ENCODE measurements around the gene CSRP2.

CSRP2 gene

DNA sequence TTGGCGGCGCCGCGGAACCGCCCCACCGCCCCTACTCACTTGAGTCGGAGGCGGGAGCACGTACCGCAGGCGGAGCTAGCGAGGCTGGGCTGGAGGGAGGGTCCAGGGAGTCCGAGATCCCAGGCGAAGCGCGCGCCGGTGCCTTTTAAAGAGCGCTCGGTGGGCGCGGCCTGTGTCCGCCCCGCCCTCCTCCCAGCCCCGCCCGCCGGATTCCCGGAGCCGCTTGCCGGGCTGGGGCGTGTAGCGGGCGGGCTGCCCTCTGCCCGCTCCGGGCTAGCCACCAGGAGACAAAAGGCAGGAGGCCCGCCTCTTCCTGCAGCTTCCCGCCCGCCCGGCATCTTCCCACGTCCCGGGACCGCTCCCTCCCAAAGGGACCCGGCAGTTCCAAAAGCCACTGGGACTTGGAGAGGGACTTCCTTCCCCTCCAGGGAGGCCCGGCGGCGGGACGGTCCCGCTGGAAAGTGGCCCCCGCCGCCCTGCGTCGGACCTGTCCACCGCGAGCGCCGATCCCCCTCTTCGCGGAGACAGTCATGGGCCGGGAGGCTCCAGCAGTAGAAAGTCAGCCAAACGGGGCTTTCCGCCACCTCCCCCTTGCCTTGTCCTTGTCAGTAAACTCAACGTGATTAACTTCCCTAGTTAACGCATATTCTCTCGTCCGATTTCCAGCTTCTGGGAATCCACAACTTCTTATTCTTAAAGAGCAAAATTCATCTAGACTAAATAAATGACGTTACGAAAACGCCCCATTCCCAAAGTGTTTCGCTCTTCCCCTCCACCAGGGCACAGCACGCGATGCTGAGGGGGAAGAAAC, at the start of gene CSRP2:
Gene CSRP2 (minus strand): TSS at position 121 of the 811 bp plus-strand sequence. CDS start 12,759 bp downstream, outside the sequence.
- peak; percentile 87 for DNase-seq (ENCODE audit: low spot score)

DNA sequence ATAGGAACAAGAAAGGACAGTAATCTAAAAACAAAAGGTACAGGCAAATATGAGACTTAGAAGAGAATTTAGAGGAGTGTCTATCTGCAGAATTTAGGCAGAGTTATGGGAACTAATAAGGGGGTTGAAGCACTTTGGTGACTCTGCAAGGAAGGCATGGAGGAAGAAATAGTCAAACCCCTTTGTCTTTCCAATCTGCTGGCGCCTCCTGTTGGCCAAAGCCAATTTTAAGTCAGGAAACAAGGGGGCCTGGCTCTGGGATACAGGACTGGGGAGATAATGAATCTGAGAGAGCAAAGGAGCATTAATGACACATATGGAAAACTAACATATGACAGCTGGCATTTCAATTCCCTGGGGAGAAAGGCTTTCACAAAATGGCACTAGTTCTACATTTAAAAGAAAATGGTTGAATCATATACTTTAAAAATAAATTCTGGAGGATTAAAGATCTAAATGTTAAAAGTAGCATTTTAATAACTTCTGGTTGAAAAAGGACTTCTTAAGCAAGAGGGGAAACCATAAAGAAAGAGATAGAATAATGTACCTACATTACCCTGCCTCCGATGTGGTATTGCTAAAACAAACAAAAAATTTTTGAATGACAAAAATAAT, 48.5 kb upstream of the CSRP2 start:
- DNase-seq (ENCODE audit: low spot score) = peak; percentile 59

DNA sequence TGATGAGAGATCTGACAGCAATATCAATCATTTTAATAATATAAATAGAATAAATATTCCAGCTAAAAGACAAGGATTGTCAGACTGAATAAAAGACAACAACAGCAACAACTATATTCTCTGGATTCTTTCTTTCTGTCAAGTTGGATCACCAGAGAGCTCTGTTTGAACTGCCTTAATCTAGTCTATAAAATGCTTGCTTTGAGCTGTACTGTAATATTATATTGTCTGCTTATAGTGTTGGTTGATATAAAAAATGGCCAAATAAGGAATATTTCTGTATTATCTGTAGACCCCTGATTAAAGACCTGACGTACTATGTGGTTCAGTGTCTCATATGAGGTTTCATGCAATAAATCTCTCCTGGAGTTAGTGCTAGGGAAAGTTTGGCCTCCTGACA, 46.3 kb upstream of the CSRP2 start:
- no peak for DNase-seq (ENCODE audit: low spot score)

DNA sequence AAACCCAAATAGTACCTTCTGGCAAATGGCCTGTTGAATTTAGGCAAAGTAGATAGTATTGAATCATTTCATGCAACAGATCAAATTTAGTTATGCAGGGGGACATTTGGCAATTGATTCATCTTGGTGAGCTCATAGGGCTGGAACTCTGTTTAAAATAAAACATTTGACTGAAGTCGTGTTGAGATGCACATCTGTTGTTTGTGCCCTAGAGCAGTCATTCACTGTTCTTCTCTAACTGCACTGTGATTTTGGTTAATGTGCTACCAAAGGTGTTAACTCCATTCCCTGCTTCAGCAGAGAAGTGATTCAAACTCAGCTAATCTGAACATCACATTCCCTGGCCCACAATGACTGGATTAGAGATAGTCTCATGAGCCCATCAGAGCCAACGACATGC, 44.0 kb upstream of the CSRP2 start:
- DNase-seq (ENCODE audit: low spot score) = no peak

GRCh38 chr12:76921891-76922664, 43.3 kb upstream of the CSRP2 start:
- DNase-seq (ENCODE audit: low spot score) = no peak

GRCh38 chr12:76921100-76921471, 42.3 kb upstream of the CSRP2 start:
- no peak for DNase-seq (ENCODE audit: low spot score)

DNA sequence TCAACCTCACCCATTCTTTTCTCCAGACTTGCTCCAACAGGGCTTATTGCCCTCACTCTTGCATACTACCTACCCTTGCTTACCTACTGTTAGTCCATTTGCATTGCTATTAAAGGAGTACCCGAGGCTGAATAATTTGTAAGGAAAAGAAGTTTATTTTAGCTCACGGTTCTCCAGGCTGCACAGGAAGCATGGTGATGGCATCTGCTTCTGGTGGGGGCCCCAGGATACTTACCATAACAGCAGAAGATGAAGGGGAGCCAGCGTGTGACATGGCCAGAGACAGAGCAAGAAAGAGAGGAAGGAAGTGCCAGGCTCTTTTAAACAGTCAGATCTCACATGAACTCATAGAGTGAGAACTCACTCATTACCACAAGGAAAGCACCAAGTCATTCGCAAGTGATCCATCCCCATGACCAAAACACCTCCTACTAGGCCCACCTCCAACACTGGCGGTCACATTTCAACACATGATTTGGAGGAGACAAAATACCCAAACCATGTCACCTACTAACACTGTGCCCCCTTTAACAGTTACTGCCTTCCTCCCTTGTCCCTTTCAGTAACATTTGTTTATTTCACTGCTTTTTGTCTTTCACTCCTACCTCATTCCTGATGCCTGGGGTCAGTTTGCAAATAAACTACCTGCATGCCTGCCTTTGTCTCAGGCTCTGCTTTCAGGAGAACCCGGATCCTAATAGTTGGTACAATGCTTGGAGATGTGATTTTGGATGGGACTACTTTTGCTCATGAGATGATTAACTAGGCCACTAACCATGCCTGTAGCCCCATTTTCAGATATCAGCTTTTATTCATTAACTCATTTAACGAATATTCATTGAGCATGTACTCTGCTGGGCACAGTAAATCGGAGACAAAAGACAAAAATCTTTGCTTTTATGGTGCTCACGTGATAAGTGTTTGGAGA, 41.6 kb upstream of the CSRP2 start:
- DNase-seq (ENCODE audit: low spot score) = no peak

DNA sequence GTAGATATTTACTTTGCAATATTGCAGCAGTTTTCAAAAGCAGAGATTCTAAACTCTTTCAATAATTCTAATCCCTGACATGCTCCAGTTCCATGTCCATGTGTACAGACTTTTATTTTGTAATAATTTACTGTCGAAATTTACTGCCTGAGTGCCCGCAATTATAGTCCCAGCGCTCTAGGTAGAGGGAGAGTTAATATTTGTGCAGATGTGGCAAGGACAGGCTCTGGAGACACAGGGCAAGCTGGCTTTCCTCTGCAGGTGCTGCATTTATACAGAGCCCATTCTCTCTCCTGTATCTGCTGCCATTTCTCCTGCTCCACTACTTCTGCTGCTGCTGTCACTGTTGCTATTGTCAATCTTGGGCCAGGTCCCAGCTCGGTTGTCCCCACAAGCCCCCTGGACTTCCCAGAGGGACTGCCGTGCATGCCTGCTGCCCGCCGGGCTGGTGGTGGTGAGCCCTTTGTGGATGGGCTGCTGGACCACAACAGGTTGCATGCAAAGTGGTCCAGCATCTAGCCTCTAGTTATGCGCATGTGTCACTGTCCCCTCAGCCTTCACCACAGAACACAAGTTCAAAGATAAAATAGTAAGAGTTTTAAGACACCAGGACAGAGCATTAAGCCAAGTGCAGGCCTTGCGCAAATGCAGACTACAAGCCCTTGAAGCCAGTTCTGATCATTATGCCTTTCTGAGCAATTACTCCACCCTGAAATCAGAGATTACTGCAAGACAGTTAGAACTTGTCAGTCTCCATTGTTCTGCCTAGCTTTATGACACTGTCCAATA, 40.8 kb upstream of the CSRP2 start:
- DNase-seq (ENCODE audit: low spot score) = no peak

GRCh38 chr12:76916170-76916540, 37.3 kb upstream of the CSRP2 start:
- peak; percentile 10 for DNase-seq (ENCODE audit: low spot score)

- peak; percentile 38 for DNase-seq (ENCODE audit: low spot score)
Observed at GRCh38 chr12:76915361-76916169, 36.7 kb upstream of the CSRP2 start.

DNA sequence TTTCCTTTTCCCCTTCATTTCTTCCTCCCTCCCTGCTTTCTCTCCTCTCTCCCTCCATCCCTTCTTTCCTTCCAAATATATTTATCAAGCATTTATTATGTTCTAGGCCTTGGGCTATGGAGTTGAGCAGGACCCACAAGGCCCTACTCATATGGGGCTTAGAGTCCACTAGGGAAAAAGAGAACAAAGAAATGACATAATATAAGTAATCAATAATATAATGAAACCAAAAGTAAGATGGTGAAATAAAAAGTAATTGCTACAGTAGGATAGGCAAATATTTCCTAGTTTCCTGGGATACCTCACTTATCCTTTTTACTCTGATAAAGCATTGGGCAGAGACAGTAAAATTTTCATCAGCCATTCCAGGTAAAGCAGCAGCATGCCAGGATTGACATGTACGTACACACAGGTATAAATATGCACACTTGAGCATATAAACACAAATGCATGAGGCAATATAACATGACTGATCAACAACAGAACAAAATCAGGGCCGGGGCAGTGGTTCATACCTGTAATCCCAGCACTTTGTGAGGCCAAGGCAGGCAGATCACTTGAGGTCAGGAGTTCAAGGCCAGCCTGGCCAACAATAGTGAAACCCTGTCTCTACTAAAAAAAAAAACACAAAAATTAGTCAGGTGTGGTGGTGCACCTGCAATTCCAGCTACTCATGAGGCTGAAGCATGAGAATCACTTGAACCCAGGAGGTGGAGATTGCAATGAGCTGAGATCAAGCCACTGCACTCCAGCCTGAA, 35.5 kb upstream of the CSRP2 start:
- no peak for DNase-seq (ENCODE audit: low spot score)

DNA sequence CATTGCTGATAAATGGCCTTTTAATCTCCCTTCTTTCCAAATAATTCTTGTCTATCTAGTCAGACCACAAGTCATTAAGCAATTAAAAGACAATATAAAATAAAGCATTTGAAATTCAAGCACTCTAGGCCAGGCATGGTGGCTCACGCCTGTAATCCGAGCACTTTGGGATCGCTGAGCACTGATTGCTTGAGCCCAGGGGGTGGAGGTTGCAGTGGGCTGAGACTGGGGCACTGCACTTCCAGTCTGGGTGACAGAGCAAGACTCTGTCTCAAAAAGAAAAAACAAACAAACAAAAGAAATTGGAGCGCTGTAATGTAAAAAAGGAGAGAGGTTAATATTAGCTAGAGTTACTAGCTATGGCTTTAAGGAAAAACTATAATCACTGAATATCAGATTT, 30.5 kb upstream of the CSRP2 start:
- DNase-seq (ENCODE audit: low spot score) = no peak

GRCh38 chr12:76908303-76909017, 29.6 kb upstream of the CSRP2 start:
- no peak for DNase-seq (ENCODE audit: low spot score)

GRCh38 chr12:76901628-76902380, 23.0 kb upstream of the CSRP2 start:
- no peak for DNase-seq (ENCODE audit: low spot score)

GRCh38 chr12:76899522-76899921, 20.7 kb upstream of the CSRP2 start:
- no peak for DNase-seq (ENCODE audit: low spot score)

GRCh38 chr12:76898442-76898841, 19.6 kb upstream of the CSRP2 start:
- no peak for DNase-seq (ENCODE audit: low spot score)

DNA sequence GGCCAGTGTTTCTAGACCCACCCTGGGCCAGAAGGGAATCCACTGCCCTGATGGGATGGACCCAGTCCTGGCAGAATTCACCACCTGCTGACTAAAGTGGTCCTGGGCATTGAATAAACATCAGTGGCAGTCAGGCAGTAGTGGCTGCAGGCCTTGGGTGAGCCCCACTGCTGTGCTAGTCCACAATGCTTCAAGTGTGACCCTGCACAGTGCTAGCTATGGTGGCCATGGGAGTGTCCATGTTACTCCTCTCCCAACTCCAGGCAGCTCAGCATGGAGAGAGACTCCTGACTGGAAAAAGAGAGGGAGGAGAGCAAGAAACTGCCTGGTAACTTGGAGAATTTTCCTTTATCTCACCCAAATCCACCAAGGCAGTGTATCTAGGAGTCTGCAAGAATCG, 17.5 kb upstream of the CSRP2 start:
- no peak for DNase-seq (ENCODE audit: low spot score)

DNA sequence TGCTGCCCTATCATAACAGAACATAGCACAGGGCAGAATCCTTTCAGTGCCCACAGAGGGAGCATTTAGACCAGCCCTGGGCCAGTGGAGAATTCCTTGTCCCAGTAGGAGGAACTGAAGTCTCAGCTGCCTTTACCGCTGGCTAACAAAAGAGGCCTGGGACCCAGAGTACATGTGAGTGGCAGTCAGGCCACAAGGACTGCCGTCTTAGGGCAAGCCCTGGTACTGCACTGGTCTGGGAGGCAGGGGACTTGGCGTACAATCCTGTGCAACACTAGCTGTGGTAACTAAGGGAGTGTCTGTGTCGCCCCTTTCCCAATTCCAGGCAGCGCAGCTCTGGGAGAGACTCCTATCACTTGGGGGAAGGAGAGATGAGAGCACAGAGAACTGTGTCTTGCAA, 17.0 kb upstream of the CSRP2 start:
- DNase-seq (ENCODE audit: low spot score) = no peak
